HG03457 (cell line): Measurements from ENCODE around the gene FHIT.

Source experiments
- ATAC-seq: cut with Tn5 transposase; IDR thresholded peaks from one replicate; pipeline ENCODE4 v1.9.1; 2021; ENCODE audit warnings: moderate number of reproducible peaks; ENCODE audit not compliant: unreplicated experiment

The FHIT gene

DNA sequence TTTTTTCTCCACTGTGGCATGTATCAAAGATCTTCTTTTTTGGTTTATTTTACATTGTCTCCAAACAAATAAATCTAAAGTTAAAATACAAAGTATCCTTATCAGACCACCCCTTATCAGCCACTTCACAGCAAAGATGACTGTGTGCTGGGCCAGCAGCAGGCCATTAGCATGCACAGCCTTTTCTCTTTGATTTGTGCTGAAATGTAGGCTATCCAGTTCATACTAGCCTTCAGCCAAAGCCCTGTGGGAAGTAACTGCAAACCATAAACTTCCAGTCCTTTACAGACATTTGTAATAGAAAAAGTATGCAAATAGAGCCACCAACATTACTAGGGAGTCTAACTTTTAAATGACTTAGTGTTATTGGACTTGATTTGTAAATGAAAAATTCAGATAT is 816.3 kb downstream of the FHIT start:
- ATAC-seq, result no peak

DNA sequence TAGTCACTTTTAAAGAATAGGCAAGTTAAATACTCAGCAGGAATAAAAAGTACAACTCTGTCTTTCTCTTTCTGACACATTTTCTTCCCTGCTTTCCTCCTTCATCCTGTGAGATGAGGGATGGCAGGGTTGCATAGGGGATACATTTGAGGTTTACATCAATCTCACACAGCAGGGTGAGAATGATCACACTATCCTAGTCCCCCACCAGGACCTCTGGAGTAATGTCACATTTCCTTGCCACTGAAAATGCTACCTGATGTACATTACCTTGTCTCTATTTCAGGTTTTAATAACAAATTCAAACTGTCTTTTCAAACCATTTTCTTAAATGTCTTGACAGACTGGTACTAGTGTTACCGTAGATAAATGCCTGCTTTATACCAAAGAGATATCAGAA is 816.9 kb downstream of the FHIT start:
- no peak for ATAC-seq

GRCh38 chr3:60431599-60431958 is 819.7 kb downstream of the FHIT start:
- ATAC-seq, result no peak

GRCh38 chr3:60430205-60430604 is 821.0 kb downstream of the FHIT start:
- no peak for ATAC-seq

GRCh38 chr3:60427109-60427508 is 824.1 kb downstream of the FHIT start:
- no peak for ATAC-seq

GRCh38 chr3:60424942-60425341 is 826.3 kb downstream of the FHIT start:
- ATAC-seq, result no peak

- ATAC-seq, result no peak
These were observed 827.2 kb downstream of the FHIT start for GRCh38 chr3:60424034-60424433.

- ATAC-seq, result no peak
These were observed 827.7 kb downstream of the FHIT start for GRCh38 chr3:60423556-60423955.

DNA sequence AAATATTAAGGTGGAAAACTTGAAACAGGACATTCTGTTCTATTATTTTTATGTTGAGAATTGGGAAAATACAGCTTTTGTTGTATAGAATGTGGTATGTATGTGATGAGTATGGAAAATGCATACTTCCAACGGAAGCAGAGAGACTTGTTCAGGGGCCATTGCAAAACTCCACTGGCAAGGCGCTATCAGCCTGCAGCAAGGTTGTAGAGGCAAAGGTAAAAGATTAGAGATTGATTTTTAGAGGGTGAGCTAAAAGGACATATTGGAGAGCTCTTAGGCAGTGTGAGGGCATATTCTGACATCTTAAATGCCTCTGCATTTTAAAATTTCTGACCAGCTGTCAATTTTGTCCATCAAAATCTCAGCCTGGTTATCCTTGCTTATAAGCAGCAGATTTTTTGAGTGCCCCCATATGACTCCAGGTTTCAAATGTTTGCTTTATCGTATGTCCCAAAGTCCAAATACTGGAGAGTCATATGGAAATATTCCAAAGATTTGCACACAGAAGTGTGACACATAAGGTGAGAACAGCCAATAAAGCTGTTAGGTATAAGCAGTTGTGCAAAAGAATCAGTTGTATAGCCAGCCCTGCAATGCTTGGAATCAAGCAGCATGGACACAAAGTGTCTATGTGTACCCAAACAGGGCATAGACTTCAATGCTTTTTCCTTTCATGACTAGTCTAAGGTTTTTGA is 829.4 kb downstream of the FHIT start:
- no peak for ATAC-seq

DNA sequence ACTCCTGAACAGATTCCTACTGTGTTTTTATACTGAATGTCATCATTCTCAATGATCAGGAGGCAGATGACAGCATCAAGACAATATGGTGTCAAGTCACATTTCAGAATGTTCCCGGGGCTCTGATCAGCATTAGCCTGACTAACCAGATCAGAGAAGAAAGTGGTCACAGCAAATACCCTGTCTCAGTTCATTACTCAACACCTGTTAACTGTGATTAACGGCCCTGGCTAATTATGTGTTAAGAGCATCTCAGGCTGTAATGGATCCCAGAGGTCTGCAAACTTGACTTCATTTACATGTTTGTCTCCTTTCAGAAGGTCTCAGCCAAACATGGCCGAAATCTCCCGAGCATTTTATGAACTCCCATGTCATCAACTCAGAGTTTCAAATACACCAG is 833.7 kb downstream of the FHIT start:
- no peak for ATAC-seq

DNA sequence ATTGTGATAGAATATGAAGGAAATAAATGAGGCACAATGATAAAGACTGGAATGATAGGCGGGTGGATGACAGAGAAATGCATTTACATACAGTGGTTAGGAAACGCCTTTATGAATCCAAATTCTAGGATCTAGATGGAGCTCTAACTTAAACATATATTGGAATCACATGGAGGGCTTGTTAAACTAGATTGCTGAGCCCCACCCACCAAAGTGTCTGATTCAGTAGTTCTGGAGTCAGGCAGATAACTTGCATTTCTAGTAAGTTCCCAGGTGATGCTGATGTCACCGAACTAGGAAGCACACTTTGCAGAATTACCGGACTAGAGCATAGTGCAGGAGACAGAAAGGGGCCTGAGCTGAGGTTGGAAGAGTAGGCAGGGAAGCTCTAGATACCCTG is 837.2 kb downstream of the FHIT start:
- ATAC-seq, result no peak

- ATAC-seq, result no peak
These were observed 837.7 kb downstream of the FHIT start for GRCh38 chr3:60413551-60413950.

GRCh38 chr3:60403866-60404265 is 847.4 kb downstream of the FHIT start:
- ATAC-seq, result no peak

- no peak for ATAC-seq
These were observed 848.3 kb downstream of the FHIT start for GRCh38 chr3:60402931-60403330.

DNA sequence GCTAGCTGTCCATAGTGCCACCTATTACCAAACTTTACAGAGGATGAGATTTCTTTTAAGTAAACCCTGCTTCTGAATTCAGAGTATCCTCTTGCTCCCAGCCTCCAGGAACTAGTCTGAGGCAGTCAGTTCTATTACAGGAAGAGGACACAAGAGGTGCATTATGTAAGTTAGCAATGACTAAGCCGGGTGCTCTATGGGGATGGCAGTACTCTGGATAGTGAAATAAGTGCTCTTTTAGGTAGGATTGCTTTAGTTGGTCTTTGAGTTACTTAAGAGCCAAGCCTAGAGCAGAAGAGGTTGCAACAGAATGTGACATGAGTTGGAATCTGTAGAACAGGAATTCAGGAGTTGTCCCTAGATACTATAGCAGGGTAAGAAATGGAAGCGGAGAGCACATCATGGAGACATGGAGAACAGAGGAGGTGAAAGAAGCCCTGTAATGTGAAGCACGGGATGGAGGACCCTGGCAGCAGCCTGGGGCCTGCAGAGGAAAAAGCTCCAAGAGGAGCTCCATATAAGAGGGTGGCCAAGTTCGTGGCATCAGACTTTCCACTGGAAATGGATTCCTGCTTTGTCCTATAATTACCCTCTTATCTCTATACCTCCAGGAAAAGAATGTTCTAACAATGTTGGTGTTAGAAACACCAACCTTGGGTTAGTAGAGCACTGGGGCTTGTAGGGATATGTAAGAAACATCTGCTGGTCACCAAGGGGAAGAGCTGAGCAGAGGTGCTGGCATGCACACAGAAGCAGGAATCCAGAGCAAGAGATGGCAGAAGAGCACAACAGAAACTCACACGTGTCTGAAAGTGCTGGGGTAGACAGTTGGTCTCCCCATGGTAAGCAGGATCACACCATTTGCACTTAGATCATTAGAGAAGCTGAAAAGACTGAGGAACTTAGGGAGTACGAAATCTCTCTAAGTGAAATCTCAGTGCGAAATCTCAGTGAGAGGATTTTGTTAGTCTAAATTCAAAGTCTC is 851.1 kb downstream of the FHIT start:
- ATAC-seq, result no peak

DNA sequence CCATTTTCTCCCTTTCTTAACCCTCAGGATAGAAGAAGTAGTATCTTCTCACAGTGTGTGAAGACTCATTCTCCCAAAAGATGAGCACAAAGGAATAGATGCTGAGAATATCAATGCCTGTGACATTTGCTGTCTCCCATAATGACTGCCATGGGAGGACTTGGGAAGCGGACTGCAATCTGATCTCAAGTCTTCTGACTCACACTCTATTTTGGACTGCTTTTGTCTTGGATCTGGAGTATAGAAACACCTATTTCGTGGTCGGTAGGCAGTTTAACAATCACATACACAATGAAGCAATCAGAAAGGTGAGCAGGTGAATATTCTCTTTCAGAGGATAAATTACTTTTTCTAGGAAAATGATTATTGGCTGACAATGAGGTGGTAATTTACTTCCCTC is 852.0 kb downstream of the FHIT start:
- no peak for ATAC-seq

GRCh38 chr3:60395173-60395762 is 856.0 kb downstream of the FHIT start:
- no peak for ATAC-seq

GRCh38 chr3:60393946-60394345 is 857.3 kb downstream of the FHIT start:
- no peak for ATAC-seq

DNA sequence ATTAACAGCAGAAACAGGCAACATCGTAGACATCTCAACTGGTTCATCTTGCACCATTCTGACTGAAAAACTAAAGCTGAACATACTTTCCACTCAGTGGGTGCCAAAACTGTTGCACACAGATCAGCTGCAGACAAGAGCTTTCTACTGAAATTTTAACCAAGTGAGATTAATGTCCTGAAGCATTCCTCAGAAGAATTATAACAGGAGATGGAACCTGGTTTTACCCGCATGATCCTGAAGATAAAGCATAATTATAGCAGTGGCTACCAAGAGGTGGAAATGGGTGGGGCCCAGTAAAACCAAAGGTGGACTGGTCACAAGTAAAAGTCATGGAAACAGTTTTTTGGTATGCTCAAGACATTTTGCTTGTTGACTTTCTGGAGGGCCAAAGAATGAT is 858.8 kb downstream of the FHIT start:
- ATAC-seq, result no peak

DNA sequence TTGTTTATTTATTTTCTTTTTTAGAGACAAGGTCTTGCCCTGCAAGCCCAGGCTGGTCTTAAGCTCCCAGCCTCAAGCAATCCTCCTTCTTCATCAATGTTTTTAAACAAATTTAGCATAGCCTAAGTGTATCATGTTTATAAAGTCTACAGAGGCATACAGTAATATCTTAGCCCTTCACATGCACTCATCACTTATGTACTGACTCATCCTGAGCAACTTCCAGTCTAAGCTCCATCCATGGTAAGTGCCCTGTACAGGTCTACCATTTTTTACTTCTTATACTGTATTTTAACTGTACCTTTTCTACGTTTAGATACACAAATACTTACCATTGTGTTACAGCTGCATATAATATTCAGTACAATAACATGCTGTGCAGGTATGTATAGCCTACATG is 860.0 kb downstream of the FHIT start:
- ATAC-seq, result no peak

DNA sequence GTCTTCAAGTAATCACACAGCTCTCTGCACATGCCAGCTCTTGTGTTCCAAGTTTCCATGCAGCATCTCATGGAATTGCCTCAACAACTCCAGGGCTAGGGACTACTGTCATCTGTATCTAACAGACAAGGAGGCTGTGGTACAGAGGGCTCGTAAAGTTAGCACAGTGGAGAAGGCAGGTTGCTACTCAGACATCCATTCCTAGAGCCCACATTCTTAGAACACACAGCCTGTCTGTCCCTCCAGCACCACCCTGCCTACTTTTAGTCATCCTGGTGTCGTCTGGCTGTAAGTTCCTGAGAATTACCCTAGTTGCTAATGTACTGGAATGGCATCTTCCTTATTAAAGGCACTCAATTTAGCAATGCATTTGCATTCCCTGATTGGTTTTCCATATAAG is 862.5 kb downstream of the FHIT start:
- no peak for ATAC-seq

DNA sequence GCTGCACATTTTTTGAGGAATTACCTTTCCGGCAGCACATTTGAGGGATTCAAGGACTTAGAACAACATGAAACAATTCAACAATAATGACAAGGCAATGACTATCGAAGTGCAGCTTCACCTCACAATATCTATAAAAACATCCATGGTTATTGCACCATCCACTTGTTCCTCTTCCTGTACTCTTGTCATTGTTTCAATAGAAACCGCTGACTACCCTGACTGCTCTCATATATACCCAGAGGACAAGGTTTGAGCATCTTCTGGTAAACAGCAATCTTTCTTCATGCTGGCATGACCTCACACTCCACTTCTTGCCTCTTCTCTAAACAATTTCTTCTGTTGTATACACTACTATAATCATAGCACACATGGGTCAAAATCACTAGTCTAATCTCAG is 864.9 kb downstream of the FHIT start:
- ATAC-seq, result no peak
